ENCODE results near the gene ADAM23.

- TF ChIP-seq CTCF (IDR thresholded peaks at IDR 0.05): no peak
- no peak for TF ChIP-seq POLR2A (IDR thresholded peaks at IDR 0.05)
- no peak for TF ChIP-seq POLR2AphosphoS5 (IDR thresholded peaks at IDR 0.05)
Observed at GRCh38 chr2:206428783-206429182, 14.5 kb upstream of the ADAM23 start.

Data from prostate gland (tissue), 2 donors.